PC-3 (cell line): ENCODE measurements around the gene RB1.

Experiments
- EZH2 ChIP-seq: fragments of 300-600 bp; sonication (generic); IDR thresholded peaks from one replicate; pipeline ENCODE4 v1.6.1; 2017; ENCODE audit warnings: antibody characterized with exemption, mild to moderate bottlenecking, low read length; ENCODE audit not compliant: unreplicated experiment
- EZH2phosphoT487 ChIP-seq: fragments of 300-600 bp; sonication (generic); IDR thresholded peaks from 2 replicates; pipeline ENCODE4 v1.6.1; 2018; ENCODE audit warnings: mild to moderate bottlenecking, antibody characterized with exemption, low read length, borderline replicate concordance
- TF ChIP-seq, protein P1 (sequence below): fragments of 300-600 bp; sonication (generic); conservative IDR thresholded peaks from 2 replicates; pipeline ENCODE4 v1.5.1; 2017; ENCODE audit warnings: antibody characterized with exemption, low read depth, mild to moderate bottlenecking, low read length

DNA sequence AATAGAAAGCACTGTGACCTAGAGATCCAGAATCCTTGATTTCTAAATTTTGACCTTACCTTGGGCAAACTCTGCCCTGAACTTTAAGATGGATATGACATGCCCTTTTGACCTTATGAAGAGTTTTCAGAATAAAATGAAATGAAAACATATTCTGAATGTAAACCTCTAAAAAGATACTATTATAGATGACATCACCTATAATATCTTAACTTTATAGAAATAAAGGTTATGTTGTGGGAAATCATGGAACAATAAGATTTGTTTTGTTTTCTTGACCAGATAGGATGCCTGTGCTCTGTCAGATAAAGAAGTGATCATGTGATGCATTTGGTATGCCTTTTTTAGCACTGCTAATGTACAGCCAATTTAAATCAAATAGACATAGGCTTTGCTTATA lies 122.5 kb downstream of the RB1 start:
- TF ChIP-seq, protein P1, sequence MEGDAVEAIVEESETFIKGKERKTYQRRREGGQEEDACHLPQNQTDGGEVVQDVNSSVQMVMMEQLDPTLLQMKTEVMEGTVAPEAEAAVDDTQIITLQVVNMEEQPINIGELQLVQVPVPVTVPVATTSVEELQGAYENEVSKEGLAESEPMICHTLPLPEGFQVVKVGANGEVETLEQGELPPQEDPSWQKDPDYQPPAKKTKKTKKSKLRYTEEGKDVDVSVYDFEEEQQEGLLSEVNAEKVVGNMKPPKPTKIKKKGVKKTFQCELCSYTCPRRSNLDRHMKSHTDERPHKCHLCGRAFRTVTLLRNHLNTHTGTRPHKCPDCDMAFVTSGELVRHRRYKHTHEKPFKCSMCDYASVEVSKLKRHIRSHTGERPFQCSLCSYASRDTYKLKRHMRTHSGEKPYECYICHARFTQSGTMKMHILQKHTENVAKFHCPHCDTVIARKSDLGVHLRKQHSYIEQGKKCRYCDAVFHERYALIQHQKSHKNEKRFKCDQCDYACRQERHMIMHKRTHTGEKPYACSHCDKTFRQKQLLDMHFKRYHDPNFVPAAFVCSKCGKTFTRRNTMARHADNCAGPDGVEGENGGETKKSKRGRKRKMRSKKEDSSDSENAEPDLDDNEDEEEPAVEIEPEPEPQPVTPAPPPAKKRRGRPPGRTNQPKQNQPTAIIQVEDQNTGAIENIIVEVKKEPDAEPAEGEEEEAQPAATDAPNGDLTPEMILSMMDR = no peak
- TF ChIP-seq EZH2phosphoT487 = no peak
- TF ChIP-seq EZH2 = no peak
